IMR-90 (cell line): Measurements from ENCODE around the gene CNOT2. TPM values are rescaled to one million over a fixed set of nuclear protein-coding genes. Genes with fewer than 3 reads are reported as not detected.

Experiments
- ATAC-seq: fragments of 200-7000 bp; cut with Tn5 transposase; 2 replicates; pipeline ENCODE4 v1.9.1; 2020; ENCODE audit warnings: low read depth, mild to moderate bottlenecking, moderate library complexity
- BruUV-seq: library from RNA; stranded (reverse); fragments of 400-500 nt; replicated peaks from 2 replicates; lab custom pipeline; 2021; lab: Mats Ljungman, UMichigan
- CTCF ChIA-PET: fragments of 300-600 bp; formaldehyde crosslinking; extraction: SDS; loops from one replicate; lab custom pipeline; 2021; ENCODE audit warnings: antibody characterized with exemption; lab: Yijun Ruan, JAX
- POLR2A ChIA-PET: fragments of 300-600 bp; sonication (Branson Sonifier 250); formaldehyde crosslinking; loops from one replicate; lab custom pipeline; 2022; ENCODE audit warnings: antibody characterized with exemption; ENCODE audit not compliant: unreplicated experiment; lab: Charles Lee
- DNase-seq: peaks from one replicate; pipeline ENCODE4 v3.0.0; 2013
- H2AFZ ChIP-seq: replicated peaks from 2 replicates; pipeline ENCODE3; 2013; ENCODE audit warnings: low read length, mild to moderate bottlenecking; ENCODE audit not compliant: poor library complexity
- H2AK5ac ChIP-seq: 2 replicates; pipeline ENCODE4 v1.6.1; 2013; ENCODE audit warnings: low read depth, low read length, inconsistent platforms
- H2AK9ac ChIP-seq: replicated peaks from 2 replicates; pipeline ENCODE3; 2013; ENCODE audit warnings: mild to moderate bottlenecking, low read depth, low read length, moderate library complexity; ENCODE audit not compliant: poor library complexity
- H2BK120ac ChIP-seq: 2 replicates; pipeline ENCODE4 v1.6.1; 2013; ENCODE audit warnings: low read depth, low read length, inconsistent platforms
- H2BK15ac ChIP-seq: 3 replicates; pipeline ENCODE4 v1.6.1; 2013; ENCODE audit warnings: low read depth, low read length, inconsistent platforms
- H2BK20ac ChIP-seq: 2 replicates; pipeline ENCODE4 v1.6.1; 2013; ENCODE audit warnings: low read depth, mild to moderate bottlenecking, inconsistent platforms, low read length, moderate library complexity
- H2BK5ac ChIP-seq: 2 replicates; pipeline ENCODE4 v1.6.1; 2013; ENCODE audit warnings: mild to moderate bottlenecking, low read depth, low read length, inconsistent platforms; ENCODE audit not compliant: poor library complexity, severe bottlenecking
- H3K14ac ChIP-seq: replicated peaks from 2 replicates; pipeline ENCODE4 v1.6.1; 2013; ENCODE audit warnings: low read depth, low read length, inconsistent platforms
- H3K18ac ChIP-seq: 2 replicates; pipeline ENCODE4 v1.6.1; 2013; ENCODE audit warnings: low read depth, low read length, control low read depth
- H3K23ac ChIP-seq: 2 replicates; pipeline ENCODE4 v1.6.1; 2013; ENCODE audit warnings: low read depth, low read length, inconsistent platforms
- H3K27ac ChIP-seq: 2 replicates; pipeline ENCODE4 v1.5.1; 2013; ENCODE audit warnings: mild to moderate bottlenecking, control low read depth, low read length; ENCODE audit not compliant: insufficient read depth
- H3K27me3 ChIP-seq: 2 replicates; pipeline ENCODE4 v1.6.1; 2013; ENCODE audit warnings: low read length; ENCODE audit not compliant: control insufficient read depth, insufficient read depth
- H3K36me3 ChIP-seq: 2 replicates; pipeline ENCODE4 v1.6.1; 2013; ENCODE audit warnings: low read length, mixed read lengths; ENCODE audit not compliant: control insufficient read depth, insufficient read depth
- H3K4ac ChIP-seq: 2 replicates; pipeline ENCODE4 v1.6.1; 2013; ENCODE audit warnings: low read depth, low read length, inconsistent platforms
- H3K4me1 ChIP-seq: 2 replicates; pipeline ENCODE4 v1.6.1; 2013; ENCODE audit warnings: low read length, mixed read lengths; ENCODE audit not compliant: control insufficient read depth, insufficient read depth
- H3K4me2 ChIP-seq: 2 replicates; pipeline ENCODE4 v1.6.1; 2013; ENCODE audit warnings: low read depth, mild to moderate bottlenecking, control low read depth, low read length, moderate library complexity
- H3K4me3 ChIP-seq: 2 replicates; pipeline ENCODE4 v1.5.1; 2013; ENCODE audit warnings: low read depth, mild to moderate bottlenecking, control low read depth, low read length, moderate library complexity; ENCODE audit not compliant: insufficient read depth
- H3K56ac ChIP-seq: 2 replicates; pipeline ENCODE4 v1.6.1; 2013; ENCODE audit warnings: low read length, inconsistent platforms; ENCODE audit not compliant: insufficient read depth; ENCODE audit errors: extremely low read depth
- H3K79me1 ChIP-seq, 2 experiments: 2 replicates each; pipeline ENCODE4 v1.6.1; 2013; ENCODE audit warnings: low read length in 2 of 2, inconsistent platforms in 1 of 2, low read depth in 1 of 2
- H3K9ac ChIP-seq: 2 replicates; pipeline ENCODE4 v1.6.1; 2013; ENCODE audit warnings: low read depth, low read length, control low read depth
- H3K9me1 ChIP-seq: 2 replicates; pipeline ENCODE4 v1.6.1; 2013; ENCODE audit warnings: low read length, inconsistent platforms; ENCODE audit not compliant: insufficient read depth
- H3K9me3 ChIP-seq: 2 replicates; pipeline ENCODE4 v1.6.1; 2013; ENCODE audit warnings: low read length; ENCODE audit not compliant: control insufficient read depth, insufficient read depth
- H4K20me1 ChIP-seq: 2 replicates; pipeline ENCODE4 v1.6.1; 2013; ENCODE audit warnings: low read length, inconsistent platforms; ENCODE audit not compliant: insufficient read depth
- H4K5ac ChIP-seq: 2 replicates; pipeline ENCODE4 v1.6.1; 2013; ENCODE audit warnings: mild to moderate bottlenecking, low read depth, low read length, control low read depth
- H4K8ac ChIP-seq, 2 experiments: 2 replicates each; pipeline ENCODE4 v1.6.1; 2013; ENCODE audit warnings: low read depth in 2 of 2, low read length in 2 of 2, control low read depth in 1 of 2, inconsistent platforms in 1 of 2
- H4K91ac ChIP-seq: 2 replicates; pipeline ENCODE4 v1.6.1; 2013; ENCODE audit warnings: low read depth, low read length, inconsistent platforms; ENCODE audit not compliant: insufficient read depth
- CTCF ChIP-seq: conservative IDR thresholded peaks from 2 replicates; pipeline ENCODE4 v1.5.1; 2012; ENCODE audit warnings: mild to moderate bottlenecking, low read depth, low read length, improper control_type of control experiment
- FOS ChIP-seq: fragments of 150-350 bp; IDR thresholded peaks from 2 replicates; pipeline ENCODE4 v1.6.1; 2016; ENCODE audit warnings: low read depth, low read length
- MAZ ChIP-seq: IDR thresholded peaks from 2 replicates; pipeline ENCODE4 v1.6.1; 2012; ENCODE audit warnings: low read depth, mild to moderate bottlenecking, low read length, improper control_type of control experiment, moderate library complexity, borderline replicate concordance
- MXI1 ChIP-seq: IDR thresholded peaks from 2 replicates; pipeline ENCODE4 v1.6.1; 2012; ENCODE audit warnings: low read depth, mild to moderate bottlenecking, low read length, moderate library complexity, borderline replicate concordance
- POLR2A ChIP-seq: IDR thresholded peaks from 2 replicates; pipeline ENCODE4 v1.6.1; 2012; ENCODE audit warnings: mild to moderate bottlenecking, low read depth, low read length
- SMC3 ChIP-seq: fragments of 150-350 bp; IDR thresholded peaks from 2 replicates; pipeline ENCODE4 v1.6.1; 2016; ENCODE audit warnings: low read depth, mild to moderate bottlenecking, antibody characterized with exemption, low read length, moderate library complexity
- WGBS, 2 experiments: methylation state at CpG; one replicate each; pipeline versions ENCODE4 v1.1.5 to v1.1.7; 2013; ENCODE audit warnings: missing lambda C conversion rate in 2 of 2; ENCODE audit not compliant: insufficient read length in 1 of 2; ENCODE audit errors: extremely low coverage in 2 of 2; 5-methylcytosine and 5-hydroxymethylcytosine counted together
- dilution Hi-C: fragments of 300-500 bp; cut with HindIII; formaldehyde crosslinking; loops from one replicate; pipeline ENCODE4 v1.14.3; 2018; ENCODE audit warnings: low sequenced_read_pairs; ENCODE audit not compliant: unreplicated experiment
- in situ Hi-C: fragments of 300-500 bp; cut with MboI; formaldehyde crosslinking; loops from 3 replicates; pipeline ENCODE4 v1.14.3; 2019; ENCODE audit warnings: low sequenced_read_pairs, inconsistent platforms, mixed read lengths
- intact Hi-C: fragments of 100-400 bp; cut with micrococcal nuclease; formaldehyde crosslinking; loops from 2 replicates; pipeline ENCODE4 v1.10.0; 2022
- polyA plus RNA-seq, 3 experiments: library from polyadenylated mRNA; depleted of rRNA; stranded (reverse); fragments of >200 nt; gene quantifications; 2 replicates each; pipeline ENCODE4 v1.2.3, GENCODE V29; 2012; ENCODE audit warnings: low replicate concordance in 1 of 3
- total RNA-seq: library from RNA; depleted of rRNA; stranded (reverse); fragments of >200 nt; gene quantifications from 2 replicates; pipeline ENCODE4 v1.2.3, GENCODE V29; 2012
- TF ChIP-seq, protein P1 (sequence below): fragments of 150-350 bp; IDR thresholded peaks from 2 replicates; pipeline ENCODE4 v1.6.1; 2017; ENCODE audit warnings: mild to moderate bottlenecking, antibody characterized with exemption, low read length, low read depth

The CNOT2 gene
- total and polyA plus RNA-seq, 2 of the 4 experiments (the other 2 are of a cell fraction) = 63.4 to 159 TPM

DNA sequence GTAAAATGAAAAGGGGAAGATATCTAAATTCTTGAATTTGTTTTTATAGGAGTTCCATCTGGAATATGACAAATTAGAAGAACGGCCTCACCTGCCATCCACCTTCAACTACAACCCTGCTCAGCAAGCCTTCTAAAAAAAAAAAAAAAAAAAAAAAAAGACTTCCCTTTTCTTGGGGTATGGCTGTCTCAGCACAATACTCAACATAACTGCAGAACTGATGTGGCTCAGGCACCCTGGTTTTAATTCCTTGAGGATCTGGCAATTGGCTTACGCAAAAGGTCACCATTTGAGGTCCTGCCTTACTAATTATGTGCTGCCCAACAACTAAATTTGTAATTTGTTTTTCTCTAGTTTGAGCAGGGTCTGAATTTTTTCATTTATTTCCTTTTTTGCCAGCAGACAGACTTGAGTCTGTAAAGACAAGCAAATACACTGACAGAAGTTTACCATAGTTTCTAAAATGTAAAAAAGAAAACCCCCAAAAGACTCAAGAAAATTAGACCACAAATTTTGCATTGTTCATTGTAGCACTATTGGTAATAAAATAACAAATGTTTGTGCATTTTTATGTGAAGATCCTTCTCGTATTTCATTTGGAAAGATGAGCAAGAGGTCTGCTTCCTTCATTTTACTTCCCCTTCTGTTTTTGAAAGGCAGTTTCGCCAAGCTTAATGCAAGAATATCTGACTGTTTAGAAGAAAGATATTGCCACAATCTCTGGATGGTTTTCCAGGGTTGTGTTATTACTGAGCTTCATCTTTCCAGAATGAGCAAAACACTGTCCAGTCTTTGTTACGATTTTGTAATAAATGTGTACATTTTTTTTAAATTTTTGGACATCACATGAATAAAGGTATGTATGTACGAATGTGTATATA is 110.8 kb downstream of the CNOT2 start:
- BruUV-seq = TSS peak; percentile 81

More for the DNA sequence above, 110.8 kb downstream of the CNOT2 start:
- ATAC-seq (no peak), DNase-seq (no peak)
- Histone ChIP-seq H2AK5ac (no peak overlapping the region), H3K4me3 (no peak overlapping the region), H2BK20ac (no peak overlapping the region), H3K27me3 (no peaks in the 10 kb centered on the region), H2BK120ac (no peak overlapping the region), H3K9ac (no peak overlapping the region), H2BK5ac (no peak overlapping the region), H4K20me1 (no peaks in the 10 kb centered on the region), H3K79me1 (no peaks in the 10 kb centered on the region), H3K9me1 (no peaks in the 10 kb centered on the region; the same call in 1 of the 2 replicates), H3K23ac (no peak overlapping the region), H3K4ac (no peak overlapping the region), H2AK9ac (no peak overlapping the region), H3K36me3 (peaks cover 5% of the 10 kb centered on the region), H3K56ac (no peak overlapping the region), H3K14ac (no peak overlapping the region), H3K4me1 (no peaks in the 10 kb centered on the region), H3K27ac (no peak overlapping the region), H4K91ac (no peak overlapping the region), H3K4me2 (no peak overlapping the region), H3K18ac (no peak overlapping the region), H4K8ac (no peak overlapping the region), H4K5ac (no peak overlapping the region), H2AFZ (no peak overlapping the region), H3K9me3 (no peaks in the 10 kb centered on the region), H2BK15ac (no peak overlapping the region)
- dilution Hi-C loops (no loop called here), in situ Hi-C loops (no loop called here), intact Hi-C loops (no loop called here)
- TF ChIP-seq SMC3 (no peak), MXI1 (no peak), FOS (no peak), POLR2A (no peak), MAZ (no peak), CTCF (no peak)
- TF ChIP-seq, protein P1, sequence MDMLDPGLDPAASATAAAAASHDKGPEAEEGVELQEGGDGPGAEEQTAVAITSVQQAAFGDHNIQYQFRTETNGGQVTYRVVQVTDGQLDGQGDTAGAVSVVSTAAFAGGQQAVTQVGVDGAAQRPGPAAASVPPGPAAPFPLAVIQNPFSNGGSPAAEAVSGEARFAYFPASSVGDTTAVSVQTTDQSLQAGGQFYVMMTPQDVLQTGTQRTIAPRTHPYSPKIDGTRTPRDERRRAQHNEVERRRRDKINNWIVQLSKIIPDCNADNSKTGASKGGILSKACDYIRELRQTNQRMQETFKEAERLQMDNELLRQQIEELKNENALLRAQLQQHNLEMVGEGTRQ = no peak
- ChIA-PET POLR2A (no interaction called here), CTCF (no interaction called here)
- WGBS, 2 experiments = no CpG with 5 or more reads among the region's 6 CpGs
